SK-N-SH (cell line): ENCODE results near the gene MRM2. TPM values are rescaled to one million over a fixed set of nuclear protein-coding genes. Genes with fewer than 3 reads are reported as not detected.

Source experiments
- CTCF ChIA-PET: fragments of 300-600, 350-600 bp; formaldehyde crosslinking; extraction: SDS; loops from one replicate; lab custom pipeline; 2021; lab: Yijun Ruan, JAX
- POLR2A ChIA-PET: fragments of 350-600 bp; sonication (Branson Sonifier 250); formaldehyde crosslinking; extraction: SDS; loops from one replicate; lab custom pipeline; 2020; ENCODE audit warnings: antibody characterized with exemption, inconsistent platforms; lab: Yijun Ruan, JAX
- DNase-seq: peaks from one replicate; pipeline ENCODE4 v3.0.0; 2012
- H2AFZ ChIP-seq: fragments of 200-600 bp; sonication (generic); 2 replicates; pipeline ENCODE4 v1.8.1; 2016; ENCODE audit warnings: antibody characterized with exemption, mild to moderate bottlenecking, low read depth
- H3F3A ChIP-seq: fragments of 200-600 bp; sonication (generic); replicated peaks from 2 replicates; pipeline ENCODE3; 2016; ENCODE audit warnings: antibody characterized with exemption, mild to moderate bottlenecking; ENCODE audit not compliant: insufficient read depth
- H3K27ac ChIP-seq, 2 experiments: fragments of 200-500 bp in 1 of 2; fragments of 200-600 bp in 1 of 2; sonication (Bioruptor generic) in 1 of 2; sonication (generic), shearing (Covaris generic) in 1 of 2; 2 replicates each; pipeline versions ENCODE4 v1.5.1 to v1.6.1; 2014 to 2016; ENCODE audit warnings: low read depth in 2 of 2, inconsistent platforms in 1 of 2, low read length in 1 of 2, mild to moderate bottlenecking in 1 of 2, mixed read lengths in 1 of 2
- H3K27me3 ChIP-seq: fragments of 200-600 bp; sonication (generic), shearing (Covaris generic); 2 replicates; pipeline ENCODE4 v1.6.1; 2016; ENCODE audit warnings: mixed run types; ENCODE audit not compliant: insufficient read depth
- H3K36me3 ChIP-seq, 2 experiments: fragments of 200-500 bp in 1 of 2; fragments of 200-600 bp in 1 of 2; sonication (Bioruptor generic) in 1 of 2; sonication (generic) in 1 of 2; replicated peaks in 1 of 2; 2 replicates each; pipeline versions ENCODE3 to v1.5.1; 2014 to 2016; ENCODE audit warnings: low read length in 1 of 2, mild to moderate bottlenecking in 1 of 2; ENCODE audit not compliant: insufficient read depth in 2 of 2, control insufficient read depth in 1 of 2
- H3K4me1 ChIP-seq, 2 experiments: fragments of 200-500 bp in 1 of 2; fragments of 200-600 bp in 1 of 2; sonication (Bioruptor generic) in 1 of 2; sonication (generic), shearing (Covaris generic) in 1 of 2; 2 replicates each; pipeline versions ENCODE4 v1.5.1 to v1.6.1; 2014 to 2016; ENCODE audit warnings: low read depth in 1 of 2, low read length in 1 of 2, mixed run types in 1 of 2; ENCODE audit not compliant: insufficient read depth in 2 of 2, control insufficient read depth in 1 of 2
- H3K4me2 ChIP-seq: fragments of 200-600 bp; sonication (generic), shearing (Covaris generic); 2 replicates; pipeline ENCODE4 v1.6.1; 2017; ENCODE audit warnings: mixed run types
- H3K4me3 ChIP-seq, 2 experiments: fragments of 200-500 bp in 1 of 2; fragments of 200-600 bp in 1 of 2; sonication (Bioruptor generic) in 1 of 2; sonication (generic), shearing (Covaris generic) in 1 of 2; 2 replicates each; pipeline versions ENCODE4 v1.5.1 to v1.8.1; 2014 to 2016; ENCODE audit warnings: low read depth in 2 of 2, inconsistent platforms in 1 of 2, low read length in 1 of 2, mild to moderate bottlenecking in 1 of 2, mixed read lengths in 1 of 2, moderate library complexity in 1 of 2
- H3K79me2 ChIP-seq: fragments of 200-600 bp; sonication (generic); 2 replicates; pipeline ENCODE4 v1.8.1; 2017; ENCODE audit warnings: mild to moderate bottlenecking; ENCODE audit not compliant: insufficient read depth
- H3K9ac ChIP-seq: fragments of 200-600 bp; sonication (generic); 2 replicates; pipeline ENCODE4 v1.6.1; 2017; ENCODE audit warnings: mixed run types
- H3K9me2 ChIP-seq: fragments of 200-600 bp; sonication (generic); 2 replicates; pipeline ENCODE4 v1.6.1; 2017; ENCODE audit warnings: mixed run types
- H3K9me3 ChIP-seq: fragments of 200-600 bp; sonication (generic); 2 replicates; pipeline ENCODE4 v1.6.1; 2017; ENCODE audit warnings: mixed run types, mild to moderate bottlenecking, moderate library complexity
- H4K20me1 ChIP-seq: fragments of 200-600 bp; sonication (generic); 2 replicates; pipeline ENCODE4 v1.6.1; 2017; ENCODE audit warnings: mild to moderate bottlenecking, mixed run types; ENCODE audit not compliant: insufficient read depth
- EP300 ChIP-seq, 2 experiments: IDR thresholded peaks; 2 replicates each; pipeline versions ENCODE4 v1.4.0 to v1.6.1; 2012; ENCODE audit warnings: borderline replicate concordance in 1 of 2, low read depth in 1 of 2, low read length in 1 of 2
- FOSL2 ChIP-seq: IDR thresholded peaks from 2 replicates; pipeline ENCODE4 v1.4.0; 2012; ENCODE audit warnings: low read depth, mild to moderate bottlenecking, moderate library complexity, borderline replicate concordance
- FOXJ3 ChIP-seq: sonication (generic); formaldehyde crosslinking; IDR thresholded peaks from 2 replicates; pipeline ENCODE4 v1.5.1; 2020; ENCODE audit warnings: mild to moderate bottlenecking, missing genetic modification reagents
- FOXM1 ChIP-seq: IDR thresholded peaks from 2 replicates; pipeline ENCODE4 v1.4.0; 2012; ENCODE audit warnings: low read depth, mild to moderate bottlenecking
- GATA2 ChIP-seq: sonication (generic); formaldehyde crosslinking; IDR thresholded peaks from 2 replicates; pipeline ENCODE4 v1.5.0; 2020; ENCODE audit warnings: mild to moderate bottlenecking, missing genetic modification reagents
- JUND ChIP-seq: IDR thresholded peaks from 2 replicates; pipeline ENCODE4 v1.4.0; 2012
- MEF2A ChIP-seq: IDR thresholded peaks from 2 replicates; pipeline ENCODE4 v1.4.0; 2012; ENCODE audit warnings: low read depth, borderline replicate concordance
- NRF1 ChIP-seq: IDR thresholded peaks from 2 replicates; pipeline ENCODE4 v1.6.1; 2012; ENCODE audit warnings: low read depth, mild to moderate bottlenecking, low read length
- POLR2AphosphoS5 ChIP-seq: IDR thresholded peaks from 2 replicates; pipeline ENCODE4 v1.6.1; 2012; ENCODE audit warnings: low read depth, low read length
- RCOR1 ChIP-seq: fragments of 150-350 bp; IDR thresholded peaks from 2 replicates; pipeline ENCODE4 v1.6.1; 2017; ENCODE audit warnings: antibody characterized with exemption, low read length
- RFX5 ChIP-seq: IDR thresholded peaks from 2 replicates; pipeline ENCODE4 v1.6.1; 2012; ENCODE audit warnings: mild to moderate bottlenecking, improper control_type of control experiment, low read length
- RXRA ChIP-seq: IDR thresholded peaks from 2 replicates; pipeline ENCODE4 v1.4.0; 2012; ENCODE audit warnings: low read depth, mild to moderate bottlenecking, borderline replicate concordance
- SIN3A ChIP-seq: IDR thresholded peaks from 2 replicates; pipeline ENCODE4 v1.6.1; 2012; ENCODE audit warnings: low read depth, mild to moderate bottlenecking, low read length, moderate library complexity, borderline replicate concordance
- SMC3 ChIP-seq: IDR thresholded peaks from 2 replicates; pipeline ENCODE4 v1.6.1; 2012; ENCODE audit warnings: low read depth, low read length, improper control_type of control experiment
- TCF12 ChIP-seq: IDR thresholded peaks from 2 replicates; pipeline ENCODE4 v1.4.0; 2012
- TEAD4 ChIP-seq: IDR thresholded peaks from 2 replicates; pipeline ENCODE4 v1.4.0; 2012; ENCODE audit warnings: mild to moderate bottlenecking, borderline replicate concordance; ENCODE audit not compliant: insufficient read depth
- WGBS: methylation state at CpG from one replicate; pipeline ENCODE4 v1.1.6; 2017; ENCODE audit warnings: low lambda C conversion rate; 5-methylcytosine and 5-hydroxymethylcytosine counted together
- polyA plus RNA-seq, 3 experiments: library from polyadenylated mRNA; depleted of rRNA; stranded (reverse); fragments of >200 nt; gene quantifications; 2 replicates each; pipeline ENCODE4 v1.2.3, GENCODE V29; 2012
- TF ChIP-seq, protein P1 (sequence below): IDR thresholded peaks from 2 replicates; pipeline ENCODE4 v1.4.0; 2012; ENCODE audit warnings: low read depth, borderline replicate concordance

MRM2 gene
- polyA plus RNA-seq, 1 of the 3 experiments (the other 2 are of a cell fraction) = 30.7 TPM

DNA sequence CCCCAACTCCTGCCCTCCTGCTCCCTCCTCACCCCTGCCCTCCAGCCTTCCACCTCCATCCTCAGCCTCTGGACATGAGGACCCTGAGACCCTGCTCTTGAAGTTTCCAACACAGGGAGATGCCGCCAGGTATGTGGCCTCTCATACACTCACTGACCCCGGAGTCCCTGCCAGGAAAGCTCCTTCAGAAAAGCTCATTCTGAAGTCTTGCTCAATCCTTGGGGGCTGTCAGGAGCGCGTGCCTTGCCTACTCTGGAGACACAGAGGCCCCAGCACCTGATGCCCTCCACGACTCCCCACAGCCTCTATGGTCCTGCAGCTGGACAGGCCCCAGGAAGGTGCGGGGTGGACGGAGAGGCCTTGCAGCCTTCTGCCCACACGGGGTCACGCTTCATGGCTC is 11.0 kb upstream of the MRM2 start:
- Histone ChIP-seq H3K9me3 (no peaks in the 10 kb centered on the region), H3K27ac (no peak overlapping the region), H3F3A (peaks cover 26% of the 10 kb centered on the region), H3K9me2 (no peaks in the 10 kb centered on the region), H3K4me3 (no peak overlapping the region), H3K4me2 (no peak overlapping the region), H3K9ac (no peak overlapping the region), H3K27me3 (no peaks in the 10 kb centered on the region), H3K4me1 (peaks cover 5 to 16% of the 10 kb centered on the region in 2 experiments; a peak in 3 of 4 replicates), H3K79me2 (no peaks in the 10 kb centered on the region; the same call in 1 of the 2 replicates), H4K20me1 (no peaks in the 10 kb centered on the region), H2AFZ (no peak overlapping the region), H3K36me3 (peaks cover 0 to 20% of the 10 kb centered on the region in 2 experiments)
- no peak for DNase-seq
- TF ChIP-seq MEF2A = no peak
- no peak for TF ChIP-seq FOSL2
- TF ChIP-seq EP300 (IDR thresholded peaks at IDR 0.05; ENCODE audit: borderline replicate concordance in 1 of 2, low read depth in 1 of 2, low read length in 1 of 2) = no peak
- no peak for TF ChIP-seq NRF1
- POLR2A ChIA-PET = no interaction called here
- 98% methylated on average over 9 of the region's 9 CpGs for WGBS
- CTCF ChIA-PET = interaction anchor here (0.7 to 2.9 kb wide), 3 partner anchors 10 to 95 kb away, joined by 3 to 16 read pairs (median 3); no protein-coding TSS in a partner anchor

DNA sequence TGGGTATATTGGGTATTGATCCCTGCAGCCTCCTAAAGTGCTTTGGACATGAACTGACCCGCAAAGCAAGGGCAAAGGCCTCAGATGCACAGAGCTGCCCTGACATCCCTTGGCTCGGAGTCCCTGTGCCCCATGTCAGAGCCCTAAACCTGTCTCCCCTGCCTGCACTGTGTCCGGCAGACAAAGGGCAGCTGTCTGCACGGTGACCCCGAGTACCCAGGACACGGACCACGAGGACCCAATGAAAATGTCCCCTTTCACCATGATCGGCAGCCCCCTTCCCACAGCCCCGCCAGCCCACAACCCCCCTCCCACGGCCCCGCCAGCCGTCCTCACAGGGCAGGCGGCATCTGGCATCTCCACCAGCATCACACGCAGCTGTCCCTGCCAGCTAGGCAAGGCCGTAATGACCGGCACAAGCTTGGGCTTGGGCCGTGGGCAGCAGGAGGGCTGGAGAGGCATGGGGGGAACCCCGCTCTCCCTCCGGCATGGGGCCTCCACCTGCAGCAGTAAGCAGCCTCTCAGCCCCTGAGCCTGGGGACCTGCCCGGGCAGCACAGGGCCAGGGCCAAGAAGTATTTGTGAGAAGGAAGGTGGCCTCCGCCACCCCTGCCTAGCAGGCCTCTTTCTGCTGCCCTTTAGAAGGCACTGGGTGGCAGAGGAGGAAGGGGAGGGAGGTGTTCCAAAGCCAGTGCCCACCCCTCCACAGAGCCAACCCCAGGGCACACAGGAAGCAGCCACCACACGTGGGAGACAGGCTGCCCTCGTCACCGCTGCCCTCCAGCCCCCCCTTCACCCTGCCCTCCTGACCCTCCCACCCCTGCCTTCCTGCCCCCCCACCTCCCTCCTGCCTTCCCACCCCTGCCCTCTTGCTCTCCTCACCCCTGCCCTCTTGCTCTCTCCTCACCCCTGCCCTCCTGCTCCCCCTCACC is 10.1 kb upstream of the MRM2 start:
- H3K27ac ChIP-seq = peak overlapping the region in 1 of 2 experiments; percentile 43; a peak in 1 of 4 replicates
- H3K36me3 ChIP-seq = peaks cover 0 to 17% of the 10 kb centered on the region in 2 experiments
- peaks cover 32% of the 10 kb centered on the region for H3F3A ChIP-seq
- H3K4me2 ChIP-seq = no peak overlapping the region
- H3K27me3 ChIP-seq = no peaks in the 10 kb centered on the region
- no peaks in the 10 kb centered on the region; the same call in 1 of the 2 replicates for H3K79me2 ChIP-seq
- peaks cover 5 to 16% of the 10 kb centered on the region in 2 experiments; a peak in 3 of 4 replicates for H3K4me1 ChIP-seq
- POLR2A ChIA-PET = no interaction called here
- H3K4me3 ChIP-seq = no peak overlapping the region
- peak; percentile 74 for DNase-seq
- no peak overlapping the region for H2AFZ ChIP-seq
- 92% methylated on average over 16 of the region's 24 CpGs for WGBS
- no peak overlapping the region for H3K9ac ChIP-seq
- H3K9me2 ChIP-seq = no peaks in the 10 kb centered on the region
- CTCF ChIA-PET = interaction anchor here (1.1 to 2.9 kb wide), 3 partner anchors 10 to 96 kb away, joined by 5 to 16 read pairs (median 14); partner anchors contain the start of genes MRM2 and NUDT1
- no peak for TF ChIP-seq FOXJ3 (CRISPR knock-in tag)
- TF ChIP-seq RXRA = no peak
- TF ChIP-seq FOXM1 = no peak
- TF ChIP-seq GATA2 (CRISPR knock-in tag) = no peak
- no peak for TF ChIP-seq EP300 (IDR thresholded peaks at IDR 0.05; ENCODE audit: borderline replicate concordance in 1 of 2, low read depth in 1 of 2, low read length in 1 of 2)
- TF ChIP-seq POLR2AphosphoS5 = no peak
- no peak for TF ChIP-seq SMC3
- TF ChIP-seq, protein P1, sequence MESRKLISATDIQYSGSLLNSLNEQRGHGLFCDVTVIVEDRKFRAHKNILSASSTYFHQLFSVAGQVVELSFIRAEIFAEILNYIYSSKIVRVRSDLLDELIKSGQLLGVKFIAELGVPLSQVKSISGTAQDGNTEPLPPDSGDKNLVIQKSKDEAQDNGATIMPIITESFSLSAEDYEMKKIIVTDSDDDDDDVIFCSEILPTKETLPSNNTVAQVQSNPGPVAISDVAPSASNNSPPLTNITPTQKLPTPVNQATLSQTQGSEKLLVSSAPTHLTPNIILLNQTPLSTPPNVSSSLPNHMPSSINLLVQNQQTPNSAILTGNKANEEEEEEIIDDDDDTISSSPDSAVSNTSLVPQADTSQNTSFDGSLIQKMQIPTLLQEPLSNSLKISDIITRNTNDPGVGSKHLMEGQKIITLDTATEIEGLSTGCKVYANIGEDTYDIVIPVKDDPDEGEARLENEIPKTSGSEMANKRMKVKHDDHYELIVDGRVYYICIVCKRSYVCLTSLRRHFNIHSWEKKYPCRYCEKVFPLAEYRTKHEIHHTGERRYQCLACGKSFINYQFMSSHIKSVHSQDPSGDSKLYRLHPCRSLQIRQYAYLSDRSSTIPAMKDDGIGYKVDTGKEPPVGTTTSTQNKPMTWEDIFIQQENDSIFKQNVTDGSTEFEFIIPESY = no peak
- no peak for TF ChIP-seq RFX5
- TF ChIP-seq JUND = no peak
- no peak for TF ChIP-seq FOSL2
- TF ChIP-seq TCF12 = no peak
- TF ChIP-seq TEAD4 = no peak
- TF ChIP-seq RCOR1 = no peak
- TF ChIP-seq SIN3A = no peak
- H4K20me1 ChIP-seq = no peaks in the 10 kb centered on the region
- H3K9me3 ChIP-seq = no peaks in the 10 kb centered on the region
